Measurements from ENCODE around the gene CHTF8. TPM values are rescaled to one million over a fixed set of nuclear protein-coding genes. Genes with fewer than 3 reads are reported as not detected.

CHTF8 gene
- polyA plus RNA-seq (ENCODE audit: low read depth in 6 of 6), result 100 to 1,000 TPM; 182 to 277 (median 241) TPM

GRCh38 chr16:69132424-69133252 lies at the start of gene CHTF8, which contains the start of gene UTP4:
CHTF8 (minus strand) TSS chr16:69132588; CDS start chr16:69121458, 11,130 bp downstream.
UTP4 (plus strand) TSS chr16:69132649; CDS start chr16:69133460, 811 bp downstream.
- Mint-ChIP-seq H3K4me3 (peak within 1 kb of the TSS; percentile 81 to 99 (median 96)), H3K9me3 (no peaks in the 10 kb centered on the region), H3K27ac (peak within 1 kb of the TSS; percentile 93 to 97 (median 96)), H3K4me1 (peaks cover 29 to 54% (median 42%) of the 10 kb centered on the region in 3 donors), H3K36me3 (peaks cover 0 to 4% of the 10 kb centered on the region in 2 donors), H3K27me3 (no peaks in the 10 kb centered on the region)
- peak; percentile 92 for ATAC-seq (ENCODE audit: low read depth in 2 of 2)
- peak; percentile 85 for DNase-seq

- Mint-ChIP-seq H3K36me3 (no peaks in the 10 kb centered on the region), H3K4me1 (peaks cover 0 to 6% (median 2%) of the 10 kb centered on the region in 3 donors), H3K27me3 (no peaks in the 10 kb centered on the region), H3K9me3 (no peaks in the 10 kb centered on the region), H3K27ac (no peak overlapping the region), H3K4me3 (no peak overlapping the region)
- ATAC-seq (ENCODE audit: low read depth in 2 of 2) (no peak), DNase-seq (no peak)
Measured at GRCh38 chr16:69180011-69180338, 47.6 kb upstream of the CHTF8 start.

- ATAC-seq (ENCODE audit: low read depth in 2 of 2) (no peak), DNase-seq (no peak)
- no peaks in the 10 kb centered on the region for H3K9me3 Mint-ChIP-seq
- H3K4me1 Mint-ChIP-seq, result peaks cover 0 to 3% (median 0%) of the 10 kb centered on the region in 3 donors
- H3K36me3 Mint-ChIP-seq, result no peaks in the 10 kb centered on the region
- no peak overlapping the region for H3K27ac Mint-ChIP-seq
- H3K27me3 Mint-ChIP-seq, result no peaks in the 10 kb centered on the region
- H3K4me3 Mint-ChIP-seq, result no peak overlapping the region
Measured at GRCh38 chr16:69179328-69180010, 47.1 kb upstream of the CHTF8 start.

- ATAC-seq (ENCODE audit: low read depth in 2 of 2), result no peak
- no peaks in the 10 kb centered on the region for H3K9me3 Mint-ChIP-seq
- peaks cover 7 to 14% (median 12%) of the 10 kb centered on the region in 3 donors for H3K4me1 Mint-ChIP-seq
- H3K27ac Mint-ChIP-seq, result peak overlapping the region in 1 of 6 donors; percentile 8
- no peaks in the 10 kb centered on the region for H3K27me3 Mint-ChIP-seq
- no peaks in the 10 kb centered on the region for H3K36me3 Mint-ChIP-seq
- no peak overlapping the region for H3K4me3 Mint-ChIP-seq
- DNase-seq, result no peak
Measured at GRCh38 chr16:69176033-69176800, 43.8 kb upstream of the CHTF8 start.

- no peaks in the 10 kb centered on the region for H3K9me3 Mint-ChIP-seq
- no peak overlapping the region for H3K27ac Mint-ChIP-seq
- DNase-seq (no peak), ATAC-seq (ENCODE audit: low read depth in 2 of 2) (peak in 1 of 2 donors; percentile 48)
- H3K4me1 Mint-ChIP-seq, result peaks cover 12 to 25% (median 13%) of the 10 kb centered on the region in 3 donors
- no peaks in the 10 kb centered on the region for H3K27me3 Mint-ChIP-seq
- H3K4me3 Mint-ChIP-seq, result peak overlapping the region in 1 of 8 donors; percentile 35
- H3K36me3 Mint-ChIP-seq, result peaks cover 10 to 11% of the 10 kb centered on the region in 2 donors
Measured at GRCh38 chr16:69171325-69172084, 39.1 kb upstream of the CHTF8 start.

- Mint-ChIP-seq H3K27me3 (no peaks in the 10 kb centered on the region), H3K4me1 (peaks cover 12 to 25% (median 13%) of the 10 kb centered on the region in 3 donors), H3K27ac (peak overlapping the region in 1 of 6 donors; percentile 39), H3K9me3 (no peaks in the 10 kb centered on the region), H3K36me3 (peaks cover 21 to 24% of the 10 kb centered on the region in 2 donors), H3K4me3 (no peak overlapping the region)
- DNase-seq (no peak), ATAC-seq (ENCODE audit: low read depth in 2 of 2) (no peak)
Measured at GRCh38 chr16:69169607-69170352, 37.4 kb upstream of the CHTF8 start.

- no peak overlapping the region for H3K27ac Mint-ChIP-seq
Measured at GRCh38 chr16:69169051-69169450, 36.7 kb upstream of the CHTF8 start.

GRCh38 chr16:69166946-69167930 lies 34.9 kb upstream of the CHTF8 start:
- Mint-ChIP-seq H3K4me3 (no peak overlapping the region), H3K27ac (peak overlapping the region in 1 of 6 donors; percentile 66), H3K4me1 (peaks cover 7 to 20% (median 13%) of the 10 kb centered on the region in 3 donors), H3K36me3 (peaks cover 28 to 32% of the 10 kb centered on the region in 2 donors), H3K27me3 (no peaks in the 10 kb centered on the region), H3K9me3 (no peaks in the 10 kb centered on the region)
- DNase-seq (no peak), ATAC-seq (ENCODE audit: low read depth in 2 of 2) (no peak)

More at GRCh38 chr16:69169051-69169450, 36.7 kb upstream of the CHTF8 start:
- ATAC-seq (ENCODE audit: low read depth in 2 of 2) (no peak), DNase-seq (no peak)
- H3K27me3 Mint-ChIP-seq, result no peaks in the 10 kb centered on the region
- no peaks in the 10 kb centered on the region for H3K9me3 Mint-ChIP-seq
- peaks cover 12 to 25% (median 13%) of the 10 kb centered on the region in 3 donors for H3K4me1 Mint-ChIP-seq
- peaks cover 21 to 24% of the 10 kb centered on the region in 2 donors for H3K36me3 Mint-ChIP-seq
- no peak overlapping the region for H3K4me3 Mint-ChIP-seq

- H3K4me1 Mint-ChIP-seq, result peaks cover 3 to 14% (median 7%) of the 10 kb centered on the region in 3 donors
- H3K27me3 Mint-ChIP-seq, result no peaks in the 10 kb centered on the region
- no peaks in the 10 kb centered on the region for H3K9me3 Mint-ChIP-seq
- H3K36me3 Mint-ChIP-seq, result peaks cover 29 to 32% of the 10 kb centered on the region in 2 donors
- ATAC-seq (ENCODE audit: low read depth in 2 of 2) (no peak), DNase-seq (no peak)
- H3K4me3 Mint-ChIP-seq, result no peak overlapping the region
- H3K27ac Mint-ChIP-seq, result peak overlapping the region in 3 of 6 donors; percentile 27 to 80 (median 76)
Measured at GRCh38 chr16:69166221-69166833, 33.9 kb upstream of the CHTF8 start.

GRCh38 chr16:69165584-69165983 lies 33.2 kb upstream of the CHTF8 start:
- ATAC-seq (ENCODE audit: low read depth in 2 of 2) (no peak), DNase-seq (no peak)
- H3K36me3 Mint-ChIP-seq, result peaks cover 32 to 35% of the 10 kb centered on the region in 2 donors
- H3K4me1 Mint-ChIP-seq, result peaks cover 0 to 7% (median 0%) of the 10 kb centered on the region in 3 donors
- H3K4me3 Mint-ChIP-seq, result no peak overlapping the region
- no peaks in the 10 kb centered on the region for H3K27me3 Mint-ChIP-seq
- H3K9me3 Mint-ChIP-seq, result no peaks in the 10 kb centered on the region
- no peak overlapping the region for H3K27ac Mint-ChIP-seq

GRCh38 chr16:69160192-69160591 lies 27.8 kb upstream of the CHTF8 start:
- Mint-ChIP-seq H3K27ac (no peak overlapping the region), H3K4me3 (no peak overlapping the region), H3K4me1 (no peaks in the 10 kb centered on the region), H3K9me3 (no peaks in the 10 kb centered on the region), H3K27me3 (no peaks in the 10 kb centered on the region), H3K36me3 (peaks cover 26 to 39% of the 10 kb centered on the region in 2 donors)
- no peak for ATAC-seq (ENCODE audit: low read depth in 2 of 2)
- no peak for DNase-seq

Measured in naive B cell (primary cell).